ENCODE measurements around the gene OLFML2B. TPM values are rescaled to one million over a fixed set of nuclear protein-coding genes. Genes with fewer than 3 reads are reported as not detected.

OLFML2B gene
- total RNA-seq (10 to 100 TPM; 31.9 to 82.6 TPM), polyA plus RNA-seq (10 to 100 TPM in 1 of 2 donors, 1 to 10 TPM in 1; 8.0 to 39.0 TPM)
- long read RNA-seq, donor 1, transcript OLFML2B-201 (8 exons, 3,160 nt): major isoform, 42 of 82 reads
- long read RNA-seq, donor 1, partial matches to known transcripts: 14 of 82 reads
- long read RNA-seq, donor 1, other reads (novel, unspliced or antisense): 23 of 82 reads
- long read RNA-seq, donor 2, transcript OLFML2B-201 (8 exons, 3,160 nt): major isoform, 31 of 75 reads
- long read RNA-seq, donor 2, partial matches to known transcripts: 23 of 75 reads
- long read RNA-seq, donor 2, other reads (novel, unspliced or antisense): 17 of 75 reads

DNA sequence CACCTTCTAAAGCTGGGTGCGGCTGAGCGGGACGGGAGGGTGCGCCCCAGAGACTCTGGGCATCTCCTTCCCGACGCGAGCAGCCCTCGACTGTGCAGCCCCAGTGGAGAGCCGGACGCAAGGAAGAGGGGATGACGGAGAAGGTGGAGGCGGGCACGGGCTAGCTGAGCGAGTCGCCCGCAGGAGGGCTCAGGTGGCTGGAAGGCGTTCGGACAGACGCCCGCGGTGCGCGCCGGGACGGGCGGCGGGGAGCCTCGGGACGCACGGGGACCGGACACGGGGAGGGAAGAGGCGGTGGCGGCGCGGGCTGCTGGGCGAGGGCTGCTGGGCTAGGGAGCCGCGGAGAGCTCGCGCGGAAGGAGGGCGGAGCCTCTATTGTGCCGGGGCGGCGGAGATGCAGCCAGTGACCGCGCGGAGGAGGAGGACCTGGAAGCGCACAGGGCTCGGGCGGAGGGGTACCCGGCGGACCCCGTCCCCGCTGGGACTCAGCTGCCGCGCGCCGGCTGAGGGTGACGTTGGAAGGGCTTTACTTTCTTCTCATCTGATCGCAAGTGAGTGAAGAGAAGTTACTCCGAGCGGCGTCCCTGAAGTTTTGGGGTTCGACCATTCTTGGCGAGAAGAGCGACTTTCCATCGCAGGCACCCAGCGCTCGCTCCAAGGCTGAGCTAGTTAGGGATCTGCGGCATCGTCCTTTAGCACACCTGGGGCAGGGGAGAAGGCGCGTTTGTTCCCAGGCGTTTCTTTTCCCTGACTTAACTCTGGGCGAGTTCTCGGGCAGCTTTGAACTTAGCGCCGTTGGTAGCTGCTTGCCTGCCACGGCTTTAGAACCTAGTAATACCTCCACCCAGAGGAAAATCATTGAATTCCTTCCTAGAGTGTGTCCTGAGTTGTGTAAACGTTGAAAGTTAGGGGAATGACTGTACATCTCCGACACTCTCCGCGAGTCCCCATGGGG, at the start of gene OLFML2B:
Gene OLFML2B, minus strand, starts transcription at position 323 of the 955 bp plus-strand sequence. CDS start 439 bp downstream, outside the sequence.
- DNase-seq (peak; percentile 90 to 93), ATAC-seq (ENCODE audit: low FRiP score) (peak; percentile 86)
- WGBS, 2 donors: 1% methylated on average over 73 to 85 of the region's 85 CpGs
- H3K4me3 ChIP-seq (ENCODE audit: low read length in 2 of 2): peak within 1 kb of the TSS; percentile 23 to 70
- H3K27me3 ChIP-seq (ENCODE audit: control insufficient read depth in 1 of 2, insufficient read depth in 2 of 2, low read length in 1 of 2): no peaks in the 10 kb centered on the region
- no peaks in the 10 kb centered on the region for H3K36me3 ChIP-seq (ENCODE audit: control insufficient read depth in 1 of 2, insufficient read depth in 2 of 2, low read length in 1 of 2)
- H3K27ac ChIP-seq (ENCODE audit: low read depth in 1 of 2, low read length in 2 of 2): peak within 1 kb of the TSS in 1 of 2 donors; percentile 65
- intact Hi-C loops (cut with DNase I): loop anchor here in 1 of 2 donors (5.0 kb wide), 2 partner anchors 62 to 117 kb away; no protein-coding TSS in a partner anchor
- no peaks in the 10 kb centered on the region for H3K9me3 ChIP-seq (ENCODE audit: control insufficient read depth, low read length)
- H3K4me1 ChIP-seq (ENCODE audit: control insufficient read depth in 1 of 2, insufficient read depth in 2 of 2, low read length in 2 of 2): peaks cover 6 to 17% of the 10 kb centered on the region in 2 donors

DNA sequence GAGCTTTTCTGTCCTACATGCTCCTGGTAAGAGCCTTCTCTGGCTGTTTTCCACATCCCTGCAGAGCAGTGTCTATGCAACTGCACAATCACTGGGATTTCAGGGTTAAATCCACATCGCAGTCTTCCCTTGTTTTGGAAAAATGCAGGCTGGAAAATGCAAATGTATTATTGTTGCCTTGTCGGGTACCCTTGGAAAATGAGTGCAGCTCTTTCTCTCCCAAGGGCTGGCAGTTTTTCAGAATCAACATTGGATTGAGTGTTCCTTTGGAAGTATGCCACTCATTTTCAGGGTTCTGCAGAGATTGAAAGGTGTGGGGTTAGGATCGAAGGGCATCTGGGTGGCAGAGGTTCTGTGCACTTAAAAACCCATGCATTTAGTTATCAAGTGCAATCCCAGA, 49.1 kb upstream of the OLFML2B start:
- H3K36me3 ChIP-seq (ENCODE audit: control insufficient read depth in 1 of 2, insufficient read depth in 2 of 2, low read length in 1 of 2): peaks cover 0 to 6% of the 10 kb centered on the region in 2 donors
- ATAC-seq (ENCODE audit: low FRiP score): no peak
- no peak overlapping the region for H3K4me3 ChIP-seq (ENCODE audit: low read length in 2 of 2)
- 5 to 14% methylated on average over 3 of the region's 3 CpGs for WGBS, 2 donors
- no peak for DNase-seq
- intact Hi-C loops (cut with DNase I): loop anchor here in 1 of 2 donors (5.0 kb wide), 1 partner anchor 135 kb away; no protein-coding TSS in a partner anchor
- peaks cover 0 to 5% of the 10 kb centered on the region in 2 donors for H3K4me1 ChIP-seq (ENCODE audit: control insufficient read depth in 1 of 2, insufficient read depth in 2 of 2, low read length in 2 of 2)
- H3K27me3 ChIP-seq (ENCODE audit: control insufficient read depth in 1 of 2, insufficient read depth in 2 of 2, low read length in 1 of 2): no peaks in the 10 kb centered on the region
- peaks cover 2% of the 10 kb centered on the region for H3K9me3 ChIP-seq (ENCODE audit: control insufficient read depth, low read length)
- H3K27ac ChIP-seq (ENCODE audit: low read depth in 1 of 2, low read length in 2 of 2): no peak overlapping the region

DNA sequence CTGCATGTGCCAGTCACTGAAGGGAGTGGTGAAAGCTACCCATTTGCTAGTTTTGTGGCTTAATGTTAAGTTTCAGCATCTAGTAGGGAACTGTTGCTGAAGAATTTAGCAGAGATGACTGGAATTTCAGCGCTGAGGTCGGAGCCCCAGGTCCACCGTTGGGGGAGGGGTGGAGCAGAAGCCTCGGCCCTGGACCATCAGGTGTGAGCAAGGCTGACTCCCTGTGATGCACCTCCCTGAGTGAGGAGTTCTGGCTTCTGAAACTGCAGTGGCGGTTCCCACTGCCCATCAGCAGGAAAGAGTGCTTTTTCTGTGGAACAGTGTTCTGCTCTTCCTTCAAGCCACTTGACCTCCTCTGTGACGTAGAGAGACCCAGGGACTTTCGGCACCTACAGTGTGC, 47.2 kb upstream of the OLFML2B start:
- intact Hi-C loops (cut with DNase I): loop anchor here in 1 of 2 donors (5.0 kb wide), 1 partner anchor 136 kb away; no protein-coding TSS in a partner anchor
- H3K4me3 ChIP-seq (ENCODE audit: low read length in 2 of 2): peak overlapping the region in 1 of 2 donors; percentile 48
- ATAC-seq (ENCODE audit: low FRiP score) (no peak), DNase-seq (no peak)
- peaks cover 0 to 6% of the 10 kb centered on the region in 2 donors for H3K36me3 ChIP-seq (ENCODE audit: control insufficient read depth in 1 of 2, insufficient read depth in 2 of 2, low read length in 1 of 2)
- H3K9me3 ChIP-seq (ENCODE audit: control insufficient read depth, low read length): peaks cover 2% of the 10 kb centered on the region
- peaks cover 0 to 5% of the 10 kb centered on the region in 2 donors for H3K4me1 ChIP-seq (ENCODE audit: control insufficient read depth in 1 of 2, insufficient read depth in 2 of 2, low read length in 2 of 2)
- H3K27me3 ChIP-seq (ENCODE audit: control insufficient read depth in 1 of 2, insufficient read depth in 2 of 2, low read length in 1 of 2): no peaks in the 10 kb centered on the region
- WGBS, 2 donors: 31 to 42% methylated on average over 7 of the region's 7 CpGs
- H3K27ac ChIP-seq (ENCODE audit: low read depth in 1 of 2, low read length in 2 of 2): no peak overlapping the region

DNA sequence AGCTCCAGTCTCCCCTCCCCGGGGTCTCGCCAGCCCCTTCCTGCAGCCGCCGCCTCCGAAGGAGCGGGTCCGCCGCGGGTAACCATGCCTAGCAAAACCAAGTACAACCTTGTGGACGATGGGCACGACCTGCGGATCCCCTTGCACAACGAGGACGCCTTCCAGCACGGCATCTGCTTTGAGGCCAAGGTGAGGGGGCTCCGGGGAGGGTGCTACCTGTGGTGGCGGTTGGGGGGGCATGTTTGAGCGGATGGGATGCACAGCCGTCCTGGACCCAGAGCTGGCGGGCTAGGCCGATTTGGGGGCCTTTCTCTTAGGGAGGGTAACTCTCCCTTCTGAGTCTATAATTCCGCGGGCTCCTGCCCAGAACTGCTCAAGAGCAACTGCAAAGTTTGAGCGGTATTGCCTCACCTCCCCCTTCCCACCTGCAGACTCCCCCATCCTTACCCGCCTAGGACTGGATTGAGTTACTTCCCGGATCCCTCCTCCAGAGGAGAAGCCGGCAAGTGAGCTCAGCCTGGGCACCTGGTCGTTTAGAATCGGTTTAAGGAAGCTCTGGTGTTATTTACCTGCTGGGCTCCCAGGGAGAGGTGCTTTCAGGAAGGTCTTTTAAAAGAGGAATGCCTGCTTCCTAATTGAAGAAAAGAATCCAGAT, 46.6 kb upstream of the OLFML2B start:
- H3K4me1 ChIP-seq (ENCODE audit: control insufficient read depth in 1 of 2, insufficient read depth in 2 of 2, low read length in 2 of 2): peaks cover 0 to 5% of the 10 kb centered on the region in 2 donors
- no peak overlapping the region for H3K27ac ChIP-seq (ENCODE audit: low read depth in 1 of 2, low read length in 2 of 2)
- H3K27me3 ChIP-seq (ENCODE audit: control insufficient read depth in 1 of 2, insufficient read depth in 2 of 2, low read length in 1 of 2): no peaks in the 10 kb centered on the region
- WGBS, 2 donors: 1 to 2% methylated on average over 29 of the region's 29 CpGs
- H3K9me3 ChIP-seq (ENCODE audit: control insufficient read depth, low read length): peaks cover 2% of the 10 kb centered on the region
- intact Hi-C loops (cut with DNase I): loop anchor here in 1 of 2 donors (5.0 kb wide), 1 partner anchor 137 kb away; no protein-coding TSS in a partner anchor
- H3K4me3 ChIP-seq (ENCODE audit: low read length in 2 of 2): peak overlapping the region; percentile 48 to 63
- H3K36me3 ChIP-seq (ENCODE audit: control insufficient read depth in 1 of 2, insufficient read depth in 2 of 2, low read length in 1 of 2): peaks cover 0 to 6% of the 10 kb centered on the region in 2 donors
- DNase-seq (no peak), ATAC-seq (ENCODE audit: low FRiP score) (no peak)

DNA sequence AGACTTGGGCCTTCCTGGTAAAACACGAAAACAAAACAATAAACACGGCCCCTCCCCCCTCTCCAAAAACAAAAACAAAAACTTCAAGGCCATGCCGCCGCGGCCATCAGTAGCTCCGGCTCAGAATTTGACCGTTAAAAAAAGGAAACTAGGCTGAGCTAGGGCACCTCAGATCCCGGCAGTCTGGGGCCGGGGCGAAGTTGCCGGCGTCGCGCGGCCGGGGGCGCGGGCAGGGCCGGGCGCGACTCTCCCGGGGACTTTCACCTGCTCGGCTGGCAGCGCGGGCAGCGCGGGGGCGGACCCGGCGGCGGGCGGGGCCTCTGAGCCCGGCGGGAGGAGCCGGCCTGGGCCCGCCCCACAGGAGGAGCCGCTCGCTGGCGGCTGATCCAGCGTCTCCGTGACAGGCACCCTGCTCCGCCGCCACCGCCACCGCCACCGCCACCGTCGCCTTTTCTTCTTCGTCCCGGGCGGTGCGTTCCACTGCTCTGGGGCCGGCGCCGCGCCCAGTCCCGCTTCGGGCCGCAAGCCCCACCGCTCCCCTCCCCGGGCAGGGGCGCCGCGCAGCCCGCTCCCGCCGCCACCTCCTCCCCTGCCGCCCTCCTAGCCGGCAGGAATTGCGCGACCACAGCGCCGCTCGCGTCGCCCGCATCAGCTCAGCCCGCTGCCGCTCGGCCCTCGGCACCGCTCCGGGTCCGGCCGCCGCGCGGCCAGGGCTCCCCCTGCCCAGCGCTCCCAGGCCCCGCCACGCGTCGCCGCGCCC, 45.8 kb upstream of the OLFML2B start, which contains the start of gene NOS1AP:
Gene NOS1AP, plus strand, starts transcription at position 358 of the 760 bp plus-strand sequence. CDS start 487 bp downstream, outside the sequence.
- intact Hi-C loops (cut with DNase I): loop anchor here in 1 of 2 donors (5.0 kb wide), 1 partner anchor 138 kb away; no protein-coding TSS in a partner anchor
- no peak within 1 kb of the TSS for H3K27ac ChIP-seq (ENCODE audit: low read depth in 1 of 2, low read length in 2 of 2)
- H3K4me1 ChIP-seq (ENCODE audit: control insufficient read depth in 1 of 2, insufficient read depth in 2 of 2, low read length in 2 of 2): peaks cover 0 to 5% of the 10 kb centered on the region in 2 donors
- no peaks in the 10 kb centered on the region for H3K9me3 ChIP-seq (ENCODE audit: control insufficient read depth, low read length)
- peak within 1 kb of the TSS; percentile 48 to 63 for H3K4me3 ChIP-seq (ENCODE audit: low read length in 2 of 2)
- peak; percentile 84 to 94 for DNase-seq
- peaks cover 0 to under 1% of the 10 kb centered on the region in 2 donors for H3K36me3 ChIP-seq (ENCODE audit: control insufficient read depth in 1 of 2, insufficient read depth in 2 of 2, low read length in 1 of 2)
- H3K27me3 ChIP-seq (ENCODE audit: control insufficient read depth in 1 of 2, insufficient read depth in 2 of 2, low read length in 1 of 2): no peaks in the 10 kb centered on the region
- peak; percentile 94 for ATAC-seq (ENCODE audit: low FRiP score)
- WGBS, 2 donors: 0 to 1% methylated on average over 46 to 95 of the region's 95 CpGs

DNA sequence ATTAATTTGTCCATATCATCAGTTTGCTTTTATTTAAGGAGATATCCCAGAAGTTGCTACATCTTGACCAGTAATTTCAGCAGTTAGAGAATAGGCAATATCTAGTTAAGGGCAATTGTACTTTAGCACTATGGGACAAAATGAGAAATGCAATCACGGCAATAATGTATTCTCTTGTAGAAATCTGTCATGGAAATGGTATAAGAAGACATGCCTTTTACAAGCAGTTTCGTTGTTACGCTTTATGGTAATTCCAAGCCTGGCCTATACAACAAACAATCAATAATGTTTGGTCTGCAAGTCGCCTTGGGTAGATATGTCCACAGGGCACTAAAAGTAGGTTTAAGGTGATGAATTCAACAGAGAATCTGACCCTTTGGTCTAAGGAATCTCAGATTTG, 44.6 kb upstream of the OLFML2B start:
- WGBS, 2 donors: 96 to 99% methylated on average over 4 of the region's 4 CpGs
- DNase-seq: no peak

DNA sequence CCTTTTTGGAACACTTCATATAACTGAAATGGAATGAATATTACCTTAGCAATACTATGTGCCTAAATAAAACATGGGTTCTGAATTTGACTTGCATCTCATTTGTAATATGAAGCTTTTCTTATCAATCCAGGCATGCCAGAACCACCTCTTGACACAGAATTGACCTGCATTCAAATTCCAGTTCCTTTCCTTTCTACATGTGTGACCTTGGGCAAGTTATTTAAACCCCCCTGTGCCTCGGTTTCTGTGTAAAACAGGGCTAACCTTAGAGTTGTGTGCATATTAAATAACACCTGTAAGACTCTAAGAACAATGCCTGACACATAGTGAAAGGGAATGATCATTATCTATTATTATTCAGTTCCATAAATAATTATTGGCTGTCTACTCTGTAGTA, 43.8 kb upstream of the OLFML2B start:
- H3K27me3 ChIP-seq (ENCODE audit: control insufficient read depth in 1 of 2, insufficient read depth in 2 of 2, low read length in 1 of 2): no peaks in the 10 kb centered on the region
- intact Hi-C loops (cut with DNase I): no loop called here

More for the DNA sequence above, 44.6 kb upstream of the OLFML2B start:
- intact Hi-C loops (cut with DNase I): no loop called here
- no peak for ATAC-seq (ENCODE audit: low FRiP score)
- Histone ChIP-seq H3K27ac (ENCODE audit: low read depth in 1 of 2, low read length in 2 of 2) (no peak overlapping the region), H3K4me1 (ENCODE audit: control insufficient read depth in 1 of 2, insufficient read depth in 2 of 2, low read length in 2 of 2) (peaks cover 0 to 5% of the 10 kb centered on the region in 2 donors), H3K9me3 (ENCODE audit: control insufficient read depth, low read length) (no peaks in the 10 kb centered on the region), H3K36me3 (ENCODE audit: control insufficient read depth in 1 of 2, insufficient read depth in 2 of 2, low read length in 1 of 2) (no peaks in the 10 kb centered on the region), H3K27me3 (ENCODE audit: control insufficient read depth in 1 of 2, insufficient read depth in 2 of 2, low read length in 1 of 2) (no peaks in the 10 kb centered on the region), H3K4me3 (ENCODE audit: low read length in 2 of 2) (no peak overlapping the region)

More for the DNA sequence above, 43.8 kb upstream of the OLFML2B start:
- H3K9me3 ChIP-seq (ENCODE audit: control insufficient read depth, low read length): no peaks in the 10 kb centered on the region
- WGBS, 2 donors: 83 to 84% methylated on average over 1 of the region's 1 CpG
- ATAC-seq (ENCODE audit: low FRiP score): no peak
- H3K36me3 ChIP-seq (ENCODE audit: control insufficient read depth in 1 of 2, insufficient read depth in 2 of 2, low read length in 1 of 2): no peaks in the 10 kb centered on the region
- no peak overlapping the region for H3K4me3 ChIP-seq (ENCODE audit: low read length in 2 of 2)
- peaks cover 0 to 8% of the 10 kb centered on the region in 2 donors for H3K4me1 ChIP-seq (ENCODE audit: control insufficient read depth in 1 of 2, insufficient read depth in 2 of 2, low read length in 2 of 2)
- no peak for DNase-seq
- no peak overlapping the region for H3K27ac ChIP-seq (ENCODE audit: low read depth in 1 of 2, low read length in 2 of 2)

All from aorta (tissue), 5 donors.